HG02642 (cell line): ENCODE results near the gene OAS3.
A peak's percentile ranks its signal among the peaks of the same experiment; 100 is the strongest.
"Not testable (repeated sequence)": the region's sequence is repeated elsewhere in the genome, so short reads cannot be mapped to it uniquely, and the experiment has no call there.

Source experiments
- ATAC-seq: cut with Tn5 transposase; IDR thresholded peaks from one replicate; pipeline ENCODE4 v1.9.1; 2021; ENCODE audit warnings: mild to moderate bottlenecking; ENCODE audit not compliant: unreplicated experiment, poor library complexity

Gene OAS3

GRCh38 chr12:112979041-112979680 is 40.9 kb downstream of the OAS3 start:
- peak; percentile 39 for ATAC-seq

GRCh38 chr12:112980491-112981158 is 42.4 kb downstream of the OAS3 start:
- ATAC-seq: no peak

- no peak for ATAC-seq
Measured at GRCh38 chr12:112985642-112986290, 47.5 kb downstream of the OAS3 start.

DNA sequence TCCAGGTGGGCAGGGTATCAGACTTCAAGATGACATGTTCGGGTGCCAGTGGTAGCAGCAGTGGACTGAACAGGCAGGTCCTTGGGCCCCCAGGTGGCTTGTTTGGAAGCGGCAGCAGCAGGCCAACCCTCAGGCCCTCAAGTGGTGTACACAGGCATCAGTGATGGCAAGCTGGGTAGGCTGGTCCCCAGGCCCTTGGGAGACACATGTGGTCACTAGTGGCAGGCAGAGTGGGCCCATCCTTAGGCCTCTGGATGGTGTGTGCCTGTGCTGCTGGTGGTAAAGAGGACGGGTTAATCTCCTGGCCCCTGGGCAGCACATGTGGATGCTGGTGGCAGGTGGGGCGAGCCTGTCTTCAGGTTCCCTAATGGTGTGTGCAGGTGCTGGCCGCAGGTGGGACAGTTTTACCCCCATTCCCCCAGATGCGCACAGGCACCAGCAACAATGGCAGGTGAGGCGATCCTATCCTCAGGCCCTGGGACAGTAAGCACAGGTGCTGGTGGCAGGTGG is 48.1 kb downstream of the OAS3 start:
- ATAC-seq: no peak

GRCh38 chr12:112987561-112987960 is 49.3 kb downstream of the OAS3 start:
- no peak for ATAC-seq

DNA sequence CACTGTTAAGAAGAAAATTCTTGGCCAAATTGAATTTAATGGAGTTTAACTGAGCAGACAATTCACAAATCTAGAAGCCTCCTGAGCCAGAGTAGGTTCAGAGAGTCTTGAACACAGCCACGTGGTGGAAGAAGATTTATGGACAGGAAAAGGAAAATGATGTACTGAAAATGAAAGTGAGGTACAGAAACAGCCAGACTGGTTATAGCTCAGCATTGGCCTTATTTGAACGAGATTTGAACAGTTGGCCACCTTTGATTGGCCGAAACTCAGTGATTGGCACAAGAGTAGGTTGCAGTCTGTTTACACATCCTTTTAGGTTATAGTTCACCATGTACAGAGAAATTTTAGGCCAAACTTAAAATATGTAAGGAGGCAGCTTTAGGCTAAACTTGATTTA is 50.0 kb downstream of the OAS3 start:
- no peak for ATAC-seq

- ATAC-seq: not testable (repeated sequence)
Measured at GRCh38 chr12:112988823-112989385, 50.6 kb downstream of the OAS3 start.

DNA sequence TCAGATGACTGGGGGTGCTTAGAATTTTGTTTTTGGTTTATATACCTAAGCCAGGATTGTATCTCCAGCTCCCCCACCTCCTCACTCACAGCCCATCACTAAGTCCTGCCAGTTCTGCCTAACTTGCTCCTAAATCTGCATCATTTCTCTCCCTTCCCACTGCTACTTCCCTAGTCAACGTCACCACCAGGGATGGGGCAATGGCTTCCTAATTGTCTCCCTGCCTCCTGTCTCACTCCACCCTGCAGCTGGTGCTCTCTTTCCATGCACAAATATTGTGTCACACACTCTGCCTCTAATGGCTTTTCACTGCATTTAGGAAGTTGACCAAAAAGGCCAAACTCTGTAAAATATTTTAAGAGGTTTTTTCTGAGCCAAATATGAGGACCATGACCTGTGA is 51.5 kb downstream of the OAS3 start:
- no peak for ATAC-seq

GRCh38 chr12:112992541-112993398 is 54.5 kb downstream of the OAS3 start:
- ATAC-seq: no peak

- no peak for ATAC-seq
Measured at GRCh38 chr12:112995008-112995407, 56.7 kb downstream of the OAS3 start.

GRCh38 chr12:112996501-112996900 is 58.2 kb downstream of the OAS3 start:
- ATAC-seq: no peak

GRCh38 chr12:112997506-112997905 is 59.2 kb downstream of the OAS3 start:
- ATAC-seq: no peak

GRCh38 chr12:112998987-112999767 is 60.9 kb downstream of the OAS3 start:
- ATAC-seq: peak; percentile 83

DNA sequence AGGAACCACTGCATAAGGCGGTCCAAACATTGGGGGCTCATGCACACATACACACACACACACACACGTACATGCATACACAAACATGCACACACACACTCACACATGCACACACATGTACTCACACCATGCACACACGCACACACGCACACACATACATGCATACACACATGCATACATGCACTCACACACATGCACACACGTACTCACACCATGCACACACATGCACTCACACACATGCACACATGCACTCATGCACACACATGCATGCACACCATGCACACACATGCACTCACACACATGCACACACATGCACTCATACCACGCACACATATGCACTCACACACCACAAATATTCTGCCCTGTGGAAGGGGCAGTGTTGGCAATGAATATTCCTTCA is 62.2 kb downstream of the OAS3 start:
- no peak for ATAC-seq

- ATAC-seq: no peak
Measured at GRCh38 chr12:113002155-113002554, 63.9 kb downstream of the OAS3 start.

DNA sequence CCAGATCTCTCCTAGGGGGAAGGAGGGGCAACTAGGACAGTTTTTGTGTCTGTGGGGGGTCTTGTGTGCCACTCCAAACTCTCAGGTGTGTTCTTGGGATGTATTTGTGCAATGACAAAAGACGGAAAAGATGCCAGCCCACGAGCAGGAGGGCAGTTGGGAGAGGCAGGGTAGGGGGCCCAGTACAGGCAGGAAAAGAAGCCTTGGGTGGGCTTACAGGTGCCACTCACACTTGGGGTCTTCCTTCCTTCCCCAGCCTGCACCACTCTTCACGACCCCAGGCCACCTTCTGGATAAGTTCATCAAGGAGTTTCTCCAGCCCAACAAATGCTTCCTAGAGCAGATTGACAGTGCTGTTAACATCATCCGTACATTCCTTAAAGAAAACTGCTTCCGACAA is 64.4 kb downstream of the OAS3 start:
- ATAC-seq: no peak

GRCh38 chr12:113003636-113004035 is 65.4 kb downstream of the OAS3 start:
- ATAC-seq: no peak

DNA sequence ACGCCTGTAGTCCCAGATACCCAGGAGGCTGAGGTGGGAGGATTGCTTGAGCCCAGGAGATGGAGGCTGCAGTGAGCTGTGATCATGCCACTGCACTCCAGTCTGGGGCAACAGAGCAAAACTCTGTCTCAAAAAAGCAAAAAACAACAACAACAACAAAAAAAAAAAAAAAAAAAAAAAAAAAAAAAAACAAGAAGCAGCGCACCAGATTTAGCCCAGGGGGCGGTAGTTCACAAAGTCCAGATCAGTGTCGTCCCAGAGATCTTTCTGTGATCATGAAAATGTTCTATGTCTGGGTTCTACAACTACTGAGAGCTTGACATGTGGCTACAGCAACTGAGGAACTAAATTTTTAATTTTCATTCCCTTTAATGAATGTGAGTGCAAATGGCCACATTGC is 67.5 kb downstream of the OAS3 start:
- no peak for ATAC-seq

- no peak for ATAC-seq
Measured at GRCh38 chr12:113006206-113006605, 67.9 kb downstream of the OAS3 start.
